Activated CD4-positive, alpha-beta T cell treated with anti-CD3 and anti-CD28 coated beads for 24 hours (primary cell): Measurements from ENCODE around the gene MSL3.
A peak's percentile ranks its signal among the peaks of the same experiment; 100 is the strongest.

Experiments
- DNase-seq, 2 donors: peaks; one replicate each; pipeline ENCODE4 v3.0.0-alpha.2; 2020; ENCODE audit warnings: low read depth in 2 of 2

MSL3 gene

GRCh38 chrX:11759461-11760311 is 1.6 kb downstream of the MSL3 start:
- DNase-seq, result peak; percentile 37 to 39

GRCh38 chrX:11760958-11761357 is 2.9 kb downstream of the MSL3 start:
- no peak for DNase-seq

- no peak for DNase-seq
These were observed 6.6 kb downstream of the MSL3 start for GRCh38 chrX:11764602-11765067.

- DNase-seq, result no peak
These were observed 7.4 kb downstream of the MSL3 start for GRCh38 chrX:11765449-11765848.

GRCh38 chrX:11766487-11766886 is 8.4 kb downstream of the MSL3 start:
- no peak for DNase-seq

- DNase-seq, result no peak
These were observed 10.0 kb downstream of the MSL3 start for GRCh38 chrX:11768039-11768438.

GRCh38 chrX:11770320-11770719 is 12.3 kb downstream of the MSL3 start:
- no peak for DNase-seq

- DNase-seq, result no peak
These were observed 20.2 kb downstream of the MSL3 start for GRCh38 chrX:11778230-11778629.

- no peak for DNase-seq
These were observed 23.1 kb downstream of the MSL3 start for GRCh38 chrX:11781133-11781532.

- DNase-seq, result no peak
These were observed 23.8 kb downstream of the MSL3 start for GRCh38 chrX:11781734-11782370.

GRCh38 chrX:11784543-11784942 is 26.5 kb downstream of the MSL3 start:
- no peak for DNase-seq

GRCh38 chrX:11786862-11787261 is 28.8 kb downstream of the MSL3 start:
- DNase-seq, result no peak

GRCh38 chrX:11787564-11787963 is 29.5 kb downstream of the MSL3 start:
- DNase-seq, result peak; percentile 50 to 70

- DNase-seq, result no peak
These were observed 31.8 kb downstream of the MSL3 start for GRCh38 chrX:11789809-11790208.

GRCh38 chrX:11791090-11791489 is 33.1 kb downstream of the MSL3 start:
- DNase-seq, result no peak

GRCh38 chrX:11791537-11791936 is 33.5 kb downstream of the MSL3 start:
- no peak for DNase-seq

GRCh38 chrX:11792461-11793421 is 34.7 kb downstream of the MSL3 start:
- peak; percentile 37 to 53 for DNase-seq

- no peak for DNase-seq
These were observed 35.7 kb downstream of the MSL3 start for GRCh38 chrX:11793734-11794133.

GRCh38 chrX:11813341-11813740 is 55.3 kb downstream of the MSL3 start:
- no peak for DNase-seq
